ENCODE data around the gene NODAL. TPM values are rescaled to one million over a fixed set of nuclear protein-coding genes. Genes with fewer than 3 reads are reported as not detected.

NODAL gene
- polyA plus RNA-seq, 2 of the 4 experiments (the other 2 are of a cell fraction): not detected

DNA sequence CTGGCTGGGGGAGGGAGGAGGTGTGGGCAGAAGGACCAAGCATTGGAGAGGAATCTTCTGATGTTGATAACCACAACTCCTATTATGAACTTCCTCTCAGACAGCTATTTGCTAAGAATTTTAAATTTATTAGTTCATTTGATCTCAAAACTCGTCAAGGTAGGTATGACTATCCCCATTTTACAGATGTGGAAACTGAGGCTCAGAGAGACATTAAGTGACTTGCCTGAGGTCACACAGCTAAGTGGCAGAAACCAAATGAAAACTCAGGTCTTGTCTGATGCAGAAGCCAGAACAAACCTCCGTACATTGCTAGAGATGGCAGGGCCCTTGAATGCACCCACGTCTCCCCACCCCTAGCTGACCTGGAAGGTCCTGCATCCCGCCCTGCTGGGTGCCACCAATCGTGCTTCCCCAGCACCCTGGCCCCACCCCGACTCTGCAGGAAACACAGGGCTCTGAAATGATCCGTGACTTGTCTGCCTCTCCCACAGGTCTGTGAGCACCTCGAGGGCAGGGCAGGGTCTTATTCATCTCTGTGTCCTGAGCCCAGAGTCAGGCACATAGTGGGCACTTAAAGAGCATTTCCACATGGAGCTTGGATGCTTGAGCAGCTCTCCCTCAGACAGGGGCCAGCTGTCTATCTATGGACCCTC is 31.4 kb upstream of the NODAL start:
- ATAC-seq: no peak
- ChIA-PET POLR2A (no interaction called here), CTCF (interaction anchor here (0.6 to 3.3 kb wide), 4 partner anchors 11 to 316 kb away, joined by 3 to 28 read pairs (median 4); no protein-coding TSS in a partner anchor)
- H3K4me3 ChIP-seq: no peak overlapping the region
- WGBS (ENCODE audit: missing lambda C conversion rate): 37% methylated on average over 8 of the region's 8 CpGs
- no peaks in the 10 kb centered on the region for H3K9me3 ChIP-seq
- H3K4me2 ChIP-seq: no peak overlapping the region
- FAIRE-seq: no peak
- H3K4me1 ChIP-seq: peaks cover 23% of the 10 kb centered on the region; the same call in 2 of the 3 replicates
- H3K27ac ChIP-seq: no peak overlapping the region
- DNase-seq (ENCODE audit: low read depth in 1 of 2, low spot score in 1 of 2): no peak
- TF ChIP-seq MAFK (IDR thresholded peaks at IDR 0.05; ENCODE audit: partially characterized antibody): no peak
- no peak for TF ChIP-seq EHF (CRISPR knock-in tag; IDR thresholded peaks at IDR 0.05)
- no peak for TF ChIP-seq ZSCAN20 (CRISPR knock-in tag; IDR thresholded peaks at IDR 0.05)
- no peak for TF ChIP-seq FOSB (CRISPR knock-in tag; IDR thresholded peaks at IDR 0.05)
- TF ChIP-seq, protein P1, sequence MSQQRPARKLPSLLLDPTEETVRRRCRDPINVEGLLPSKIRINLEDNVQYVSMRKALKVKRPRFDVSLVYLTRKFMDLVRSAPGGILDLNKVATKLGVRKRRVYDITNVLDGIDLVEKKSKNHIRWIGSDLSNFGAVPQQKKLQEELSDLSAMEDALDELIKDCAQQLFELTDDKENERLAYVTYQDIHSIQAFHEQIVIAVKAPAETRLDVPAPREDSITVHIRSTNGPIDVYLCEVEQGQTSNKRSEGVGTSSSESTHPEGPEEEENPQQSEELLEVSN (IDR thresholded peaks at IDR 0.05; ENCODE audit: borderline replicate concordance, low read depth): no peak
- TF ChIP-seq NR3C1 (IDR thresholded peaks at IDR 0.05): no peak
- TF ChIP-seq CHD2 (IDR thresholded peaks at IDR 0.05; ENCODE audit: low read length, partially characterized antibody): no peak
- no peak for TF ChIP-seq KDM5A (IDR thresholded peaks at IDR 0.05)

DNA sequence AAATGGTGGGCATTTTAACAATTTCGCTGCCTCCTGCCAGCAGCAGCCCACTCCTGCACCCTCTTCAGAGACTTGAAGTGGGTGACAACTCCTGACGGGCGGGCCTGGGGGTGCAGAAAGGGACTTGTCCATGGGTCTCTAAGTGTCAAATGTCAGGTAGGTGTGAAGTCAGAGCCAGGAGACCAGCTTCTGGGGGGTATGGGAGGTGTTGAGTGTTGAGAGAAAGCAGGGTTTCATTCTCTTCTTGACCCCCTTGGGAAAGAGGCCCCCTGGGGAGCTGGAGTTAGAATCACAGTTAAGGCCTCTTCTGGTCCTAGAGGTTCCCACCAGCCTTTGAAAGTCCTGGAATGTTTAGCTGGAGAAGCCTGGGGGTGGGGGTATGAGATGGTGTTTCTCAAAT is 25.5 kb upstream of the NODAL start:
- Histone ChIP-seq H3K4me1 (peaks cover 5% of the 10 kb centered on the region), H3K4me3 (no peak overlapping the region), H3K9me3 (no peaks in the 10 kb centered on the region), H3K27ac (no peak overlapping the region), H3K4me2 (no peak overlapping the region)
- CTCF ChIA-PET: interaction anchor here (1.2 to 19.9 kb wide), 4 partner anchors 17 to 293 kb away, joined by 5 to 376 read pairs (median 50); no protein-coding TSS in a partner anchor
- DNase-seq (ENCODE audit: low read depth in 1 of 2, low spot score in 1 of 2) (no peak), FAIRE-seq (no peak), ATAC-seq (no peak)
- WGBS (ENCODE audit: missing lambda C conversion rate): 55% methylated on average over 3 of the region's 3 CpGs
- POLR2A ChIA-PET: no interaction called here
- TF ChIP-seq POLR2AphosphoS2 (conservative IDR thresholded peaks at IDR 0.05; ENCODE audit: low read length) (no peak), CHD2 (IDR thresholded peaks at IDR 0.05; ENCODE audit: low read length, partially characterized antibody) (no peak), EHMT2 (IDR thresholded peaks at IDR 0.05; ENCODE audit: low read depth) (no peak), JUNB (IDR thresholded peaks at IDR 0.05) (no peak), NFE2L2 (conservative IDR thresholded peaks at IDR 0.05; ENCODE audit: low read length) (no peak), CEBPB (IDR thresholded peaks at IDR 0.05) (no peak), BHLHE40 (IDR thresholded peaks at IDR 0.05; ENCODE audit: low read depth, low read length) (no peak), ZNF302 (CRISPR knock-in tag; IDR thresholded peaks at IDR 0.05) (no peak), MAFK (IDR thresholded peaks at IDR 0.05; ENCODE audit: partially characterized antibody) (no peak), RFX5 (IDR thresholded peaks at IDR 0.05) (no peak), TP53 (CRISPR knock-in tag; IDR thresholded peaks at IDR 0.05) (no peak), HOXB5 (CRISPR knock-in tag; IDR thresholded peaks at IDR 0.05) (no peak)

DNA sequence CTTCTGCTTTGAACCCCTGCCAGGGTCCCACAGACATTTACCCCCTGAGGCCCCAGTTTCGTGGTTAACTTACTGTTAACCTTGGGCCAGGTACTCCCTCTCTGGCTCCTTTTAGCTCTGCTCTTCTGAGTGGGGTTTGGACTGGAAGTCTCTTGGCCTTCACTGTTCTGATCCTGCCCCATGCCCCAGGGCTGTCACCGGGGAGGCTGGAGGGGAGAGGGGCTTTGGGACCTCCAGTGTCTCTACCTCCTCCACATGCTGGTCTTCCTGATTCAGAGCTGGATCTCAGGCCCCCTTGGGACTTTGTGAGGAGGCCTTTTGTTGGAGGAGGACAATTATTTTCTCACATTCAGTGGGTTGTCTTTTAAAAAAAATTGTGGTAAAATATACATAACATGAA is 24.4 kb upstream of the NODAL start:
- ATAC-seq (no peak), FAIRE-seq (no peak), DNase-seq (ENCODE audit: low read depth in 1 of 2, low spot score in 1 of 2) (no peak)
- WGBS (ENCODE audit: missing lambda C conversion rate): 54% methylated on average over 2 of the region's 2 CpGs
- ChIA-PET CTCF (interaction anchor here (1.2 to 19.9 kb wide), 4 partner anchors 16 to 294 kb away, joined by 5 to 376 read pairs (median 50); no protein-coding TSS in a partner anchor), POLR2A (no interaction called here)
- TF ChIP-seq NPAS2 (CRISPR knock-in tag; IDR thresholded peaks at IDR 0.05; ENCODE audit: borderline replicate concordance) (no peak), JUN (IDR thresholded peaks at IDR 0.05) (no peak), RNF2 (IDR thresholded peaks at IDR 0.05; ENCODE audit: borderline replicate concordance, low read depth) (no peak), NR3C1 (IDR thresholded peaks at IDR 0.05) (no peak), HOXB5 (CRISPR knock-in tag; IDR thresholded peaks at IDR 0.05) (no peak), ESRRA (IDR thresholded peaks at IDR 0.05; ENCODE audit: borderline replicate concordance, low read length) (no peak), KDM5A (IDR thresholded peaks at IDR 0.05) (no peak), HOXA7 (CRISPR knock-in tag; IDR thresholded peaks at IDR 0.05) (no peak)
- TF ChIP-seq, protein P2, sequence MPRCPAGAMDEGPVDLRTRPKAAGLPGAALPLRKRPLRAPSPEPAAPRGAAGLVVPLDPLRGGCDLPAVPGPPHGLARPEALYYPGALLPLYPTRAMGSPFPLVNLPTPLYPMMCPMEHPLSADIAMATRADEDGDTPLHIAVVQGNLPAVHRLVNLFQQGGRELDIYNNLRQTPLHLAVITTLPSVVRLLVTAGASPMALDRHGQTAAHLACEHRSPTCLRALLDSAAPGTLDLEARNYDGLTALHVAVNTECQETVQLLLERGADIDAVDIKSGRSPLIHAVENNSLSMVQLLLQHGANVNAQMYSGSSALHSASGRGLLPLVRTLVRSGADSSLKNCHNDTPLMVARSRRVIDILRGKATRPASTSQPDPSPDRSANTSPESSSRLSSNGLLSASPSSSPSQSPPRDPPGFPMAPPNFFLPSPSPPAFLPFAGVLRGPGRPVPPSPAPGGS (IDR thresholded peaks at IDR 0.05): no peak
- Histone ChIP-seq H3K9me3 (no peaks in the 10 kb centered on the region), H3K4me3 (no peak overlapping the region), H3K4me1 (peaks cover 5% of the 10 kb centered on the region), H3K4me2 (no peak overlapping the region), H3K27ac (no peak overlapping the region)

Data from A549 (cell line).